Liver (tissue), 9 donors: Measurements from ENCODE around the gene KCNQ1. TPM values are rescaled to one million over a fixed set of nuclear protein-coding genes. Genes with fewer than 3 reads are reported as not detected.

Experiments
- DNase-seq: peaks from one replicate; pipeline ENCODE4 v3.0.0-alpha.2; 2017; ENCODE audit warnings: low spot score
- H3K27ac ChIP-seq, 2 donors: one replicate each; pipeline ENCODE4 v1.7.0; 2013; ENCODE audit warnings: inconsistent platforms in 2 of 2, low read length in 2 of 2, control low read depth in 1 of 2, low read depth in 1 of 2, mild to moderate bottlenecking in 1 of 2
- H3K27me3 ChIP-seq, 4 donors: one replicate each; pipeline versions ENCODE4 v1.6.1 to v1.7.0; 2013; ENCODE audit warnings: low read length in 3 of 4, inconsistent platforms in 1 of 4, mild to moderate bottlenecking in 1 of 4, moderate library complexity in 1 of 4; ENCODE audit not compliant: control insufficient read depth in 4 of 4, insufficient read depth in 4 of 4
- H3K36me3 ChIP-seq, 4 donors: one replicate each; pipeline versions ENCODE4 v1.6.1 to v1.7.0; 2013; ENCODE audit warnings: low read length in 3 of 4, mild to moderate bottlenecking in 3 of 4, low read depth in 1 of 4, moderate library complexity in 1 of 4; ENCODE audit not compliant: control insufficient read depth in 4 of 4, insufficient read depth in 3 of 4
- H3K4me1 ChIP-seq, 4 donors: one replicate each; pipeline versions ENCODE4 v1.6.1 to v1.7.0; 2013; ENCODE audit warnings: low read length in 3 of 4, mild to moderate bottlenecking in 3 of 4, moderate library complexity in 1 of 4; ENCODE audit not compliant: control insufficient read depth in 4 of 4, insufficient read depth in 4 of 4
- H3K4me3 ChIP-seq, 3 donors: one replicate each; pipeline versions ENCODE4 v1.6.1 to v1.7.0; 2013; ENCODE audit warnings: low read length in 3 of 3, control low read depth in 1 of 3, low read depth in 1 of 3, mild to moderate bottlenecking in 1 of 3
- H3K9ac ChIP-seq, 2 donors: one replicate each; pipeline ENCODE4 v1.7.0; 2013; ENCODE audit warnings: low read length in 2 of 2, mild to moderate bottlenecking in 2 of 2, moderate library complexity in 2 of 2, control low read depth in 1 of 2, low read depth in 1 of 2
- H3K9me3 ChIP-seq, 4 donors: one replicate each; pipeline versions ENCODE4 v1.6.1 to v1.7.0; 2013; ENCODE audit warnings: low read length in 3 of 4; ENCODE audit not compliant: control insufficient read depth in 4 of 4
- CTCF ChIP-seq: fragments of 150-350 bp; IDR thresholded peaks from 2 replicates; pipeline ENCODE4 v1.5.1; 2017; ENCODE audit warnings: improper control_type of control experiment, low read depth, low read length; ENCODE audit not compliant: missing input control
- EGR1 ChIP-seq, 2 donors: IDR thresholded peaks; 2 replicates each; pipeline ENCODE4 v1.6.1; 2016 to 2018; ENCODE audit warnings: antibody characterized with exemption in 2 of 2, low read depth in 2 of 2
- FOXA1 ChIP-seq: IDR thresholded peaks from 2 replicates; pipeline ENCODE4 v1.6.1; 2016; ENCODE audit warnings: antibody characterized with exemption
- FOXA2 ChIP-seq: IDR thresholded peaks from 2 replicates; pipeline ENCODE4 v1.6.1; 2016; ENCODE audit warnings: antibody characterized with exemption
- HNF4A ChIP-seq, 2 donors: conservative IDR thresholded peaks; 2 replicates each; pipeline ENCODE4 v1.6.1; 2016; ENCODE audit warnings: antibody characterized with exemption in 2 of 2, mild to moderate bottlenecking in 2 of 2
- HNF4G ChIP-seq: IDR thresholded peaks from 2 replicates; pipeline ENCODE4 v1.6.1; 2016; ENCODE audit warnings: antibody characterized with exemption
- JUND ChIP-seq, 2 donors: IDR thresholded peaks; 2 replicates each; pipeline ENCODE4 v1.6.1; 2016; ENCODE audit warnings: antibody characterized with exemption in 2 of 2
- RAD21 ChIP-seq, 2 donors: IDR thresholded peaks; 2 replicates each; pipeline ENCODE4 v1.6.1; 2016; ENCODE audit warnings: antibody characterized with exemption in 2 of 2, mild to moderate bottlenecking in 2 of 2
- RXRA ChIP-seq, 2 donors: IDR thresholded peaks; 2 replicates each; pipeline ENCODE4 v1.6.1; 2017 to 2018; ENCODE audit warnings: antibody characterized with exemption in 2 of 2, mild to moderate bottlenecking in 1 of 2
- SP1 ChIP-seq: IDR thresholded peaks from 2 replicates; pipeline ENCODE4 v1.6.1; 2018; ENCODE audit warnings: antibody characterized with exemption, mild to moderate bottlenecking
- TAF1 ChIP-seq: conservative IDR thresholded peaks from 2 replicates; pipeline ENCODE4 v1.6.1; 2016; ENCODE audit warnings: antibody characterized with exemption, mild to moderate bottlenecking
- YY1 ChIP-seq: IDR thresholded peaks from 2 replicates; pipeline ENCODE4 v1.6.1; 2016; ENCODE audit warnings: antibody characterized with exemption, mild to moderate bottlenecking
- WGBS: extraction: QIAGEN DNeasy Blood & Tissue Kit; methylation state at CpG from one replicate; pipeline ENCODE4 v1.1.7; 2013; 5-methylcytosine and 5-hydroxymethylcytosine counted together
- polyA plus RNA-seq, 2 donors: library from polyadenylated mRNA; stranded (reverse) in 1 of 2; unstranded in 1 of 2; fragments of 200-250 nt in 1 of 2; fragments of >200 nt in 1 of 2; fragmentation: Nextera tagmentation in 1 of 2; extraction: Ambion mirVana in 1 of 2; gene quantifications; one replicate each; pipeline versions ENCODE4 v1.2.1 to v1.2.3, GENCODE V29; 2013 to 2015
- total RNA-seq, 2 donors: library from RNA; depleted of rRNA; stranded (reverse); fragments of >200 nt; gene quantifications; one replicate each; pipeline ENCODE4 v1.2.3, GENCODE V29; 2014
- TF ChIP-seq, protein P1 (sequence below): IDR thresholded peaks from 2 replicates; pipeline ENCODE4 v1.6.1; 2016; ENCODE audit warnings: antibody characterized with exemption, mild to moderate bottlenecking
- TF ChIP-seq, protein P2 (sequence below): IDR thresholded peaks from 2 replicates; pipeline ENCODE4 v1.6.1; 2016; ENCODE audit warnings: antibody characterized with exemption
- TF ChIP-seq, protein P3 (sequence below): IDR thresholded peaks from 2 replicates; pipeline ENCODE4 v1.6.1; 2016; ENCODE audit warnings: antibody characterized with exemption
- TF ChIP-seq, protein P4 (sequence below): IDR thresholded peaks from 2 replicates; pipeline ENCODE4 v1.6.1; 2016; ENCODE audit warnings: antibody characterized with exemption
- donor health status: healthy.
- donor health status: healthy.
- donor health status: healthy.
- donor health status: healthy.
- donor health status: healthy.

The KCNQ1 gene
- total and polyA plus RNA-seq, 4 donors, result 0.31 to 2.2 (median 1.5) TPM

DNA sequence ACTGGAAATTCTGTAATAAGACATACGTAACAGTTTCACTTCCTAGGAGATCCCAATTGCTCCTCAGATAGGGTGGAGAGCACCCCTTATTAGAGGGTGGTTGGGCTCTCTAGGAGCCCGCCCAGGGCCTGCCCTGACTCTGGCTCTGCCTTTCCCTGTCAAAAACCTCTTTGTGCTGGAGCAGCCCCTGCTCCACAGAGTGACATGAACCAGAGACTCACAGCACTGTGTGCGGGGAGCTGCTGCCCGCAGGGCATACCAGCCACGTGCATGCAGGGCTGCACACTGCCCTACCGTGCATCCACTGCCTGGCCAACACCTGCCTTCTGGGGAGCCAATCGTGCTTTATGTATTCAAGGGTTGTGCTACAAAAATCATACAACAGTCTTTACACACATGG is 230.7 kb downstream of the KCNQ1 start (continued):
- TF ChIP-seq FOXA1, result no peak
- TF ChIP-seq RXRA (IDR thresholded peaks at IDR 0.05), result no peak
- TF ChIP-seq SP1, result no peak
- TF ChIP-seq FOXA2, result no peak
- no peak for TF ChIP-seq HNF4G

- DNase-seq, result no peak
- Histone ChIP-seq H3K27ac (no peak overlapping the region), H3K4me1 (no peaks in the 10 kb centered on the region), H3K36me3 (no peaks in the 10 kb centered on the region), H3K27me3 (no peaks in the 10 kb centered on the region), H3K9me3 (no peaks in the 10 kb centered on the region), H3K9ac (no peak overlapping the region), H3K4me3 (no peak overlapping the region)
- WGBS, result 49% methylated on average over 1 of the region's 1 CpG
- TF ChIP-seq, protein P1, sequence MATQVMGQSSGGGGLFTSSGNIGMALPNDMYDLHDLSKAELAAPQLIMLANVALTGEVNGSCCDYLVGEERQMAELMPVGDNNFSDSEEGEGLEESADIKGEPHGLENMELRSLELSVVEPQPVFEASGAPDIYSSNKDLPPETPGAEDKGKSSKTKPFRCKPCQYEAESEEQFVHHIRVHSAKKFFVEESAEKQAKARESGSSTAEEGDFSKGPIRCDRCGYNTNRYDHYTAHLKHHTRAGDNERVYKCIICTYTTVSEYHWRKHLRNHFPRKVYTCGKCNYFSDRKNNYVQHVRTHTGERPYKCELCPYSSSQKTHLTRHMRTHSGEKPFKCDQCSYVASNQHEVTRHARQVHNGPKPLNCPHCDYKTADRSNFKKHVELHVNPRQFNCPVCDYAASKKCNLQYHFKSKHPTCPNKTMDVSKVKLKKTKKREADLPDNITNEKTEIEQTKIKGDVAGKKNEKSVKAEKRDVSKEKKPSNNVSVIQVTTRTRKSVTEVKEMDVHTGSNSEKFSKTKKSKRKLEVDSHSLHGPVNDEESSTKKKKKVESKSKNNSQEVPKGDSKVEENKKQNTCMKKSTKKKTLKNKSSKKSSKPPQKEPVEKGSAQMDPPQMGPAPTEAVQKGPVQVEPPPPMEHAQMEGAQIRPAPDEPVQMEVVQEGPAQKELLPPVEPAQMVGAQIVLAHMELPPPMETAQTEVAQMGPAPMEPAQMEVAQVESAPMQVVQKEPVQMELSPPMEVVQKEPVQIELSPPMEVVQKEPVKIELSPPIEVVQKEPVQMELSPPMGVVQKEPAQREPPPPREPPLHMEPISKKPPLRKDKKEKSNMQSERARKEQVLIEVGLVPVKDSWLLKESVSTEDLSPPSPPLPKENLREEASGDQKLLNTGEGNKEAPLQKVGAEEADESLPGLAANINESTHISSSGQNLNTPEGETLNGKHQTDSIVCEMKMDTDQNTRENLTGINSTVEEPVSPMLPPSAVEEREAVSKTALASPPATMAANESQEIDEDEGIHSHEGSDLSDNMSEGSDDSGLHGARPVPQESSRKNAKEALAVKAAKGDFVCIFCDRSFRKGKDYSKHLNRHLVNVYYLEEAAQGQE, result no peak
- TF ChIP-seq FOXA2 (no peak), YY1 (no peak), HNF4G (no peak), RAD21 (IDR thresholded peaks at IDR 0.05) (no peak), RXRA (IDR thresholded peaks at IDR 0.05) (no peak), JUND (IDR thresholded peaks at IDR 0.05) (no peak), HNF4A (conservative IDR thresholded peaks at IDR 0.05) (no peak), CTCF (no peak), TAF1 (no peak), FOXA1 (no peak), SP1 (no peak), EGR1 (IDR thresholded peaks at IDR 0.05; ENCODE audit: low read depth in 2 of 2) (no peak)
- TF ChIP-seq, protein P2, sequence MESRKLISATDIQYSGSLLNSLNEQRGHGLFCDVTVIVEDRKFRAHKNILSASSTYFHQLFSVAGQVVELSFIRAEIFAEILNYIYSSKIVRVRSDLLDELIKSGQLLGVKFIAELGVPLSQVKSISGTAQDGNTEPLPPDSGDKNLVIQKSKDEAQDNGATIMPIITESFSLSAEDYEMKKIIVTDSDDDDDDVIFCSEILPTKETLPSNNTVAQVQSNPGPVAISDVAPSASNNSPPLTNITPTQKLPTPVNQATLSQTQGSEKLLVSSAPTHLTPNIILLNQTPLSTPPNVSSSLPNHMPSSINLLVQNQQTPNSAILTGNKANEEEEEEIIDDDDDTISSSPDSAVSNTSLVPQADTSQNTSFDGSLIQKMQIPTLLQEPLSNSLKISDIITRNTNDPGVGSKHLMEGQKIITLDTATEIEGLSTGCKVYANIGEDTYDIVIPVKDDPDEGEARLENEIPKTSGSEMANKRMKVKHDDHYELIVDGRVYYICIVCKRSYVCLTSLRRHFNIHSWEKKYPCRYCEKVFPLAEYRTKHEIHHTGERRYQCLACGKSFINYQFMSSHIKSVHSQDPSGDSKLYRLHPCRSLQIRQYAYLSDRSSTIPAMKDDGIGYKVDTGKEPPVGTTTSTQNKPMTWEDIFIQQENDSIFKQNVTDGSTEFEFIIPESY, result no peak
- TF ChIP-seq, protein P3, sequence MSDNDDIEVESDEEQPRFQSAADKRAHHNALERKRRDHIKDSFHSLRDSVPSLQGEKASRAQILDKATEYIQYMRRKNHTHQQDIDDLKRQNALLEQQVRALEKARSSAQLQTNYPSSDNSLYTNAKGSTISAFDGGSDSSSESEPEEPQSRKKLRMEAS, result no peak
- TF ChIP-seq, protein P4, sequence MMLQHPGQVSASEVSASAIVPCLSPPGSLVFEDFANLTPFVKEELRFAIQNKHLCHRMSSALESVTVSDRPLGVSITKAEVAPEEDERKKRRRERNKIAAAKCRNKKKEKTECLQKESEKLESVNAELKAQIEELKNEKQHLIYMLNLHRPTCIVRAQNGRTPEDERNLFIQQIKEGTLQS, result no peak
Observed at GRCh38 chr11:2677127-2677526, 232.3 kb downstream of the KCNQ1 start.
